ENCODE results near the gene HSFX4. TPM values are rescaled to one million over a fixed set of nuclear protein-coding genes. Genes with fewer than 3 reads are reported as not detected.

HSFX4 gene
- total and polyA plus RNA-seq, 4 donors: 0.03 TPM; not detected in 3

DNA sequence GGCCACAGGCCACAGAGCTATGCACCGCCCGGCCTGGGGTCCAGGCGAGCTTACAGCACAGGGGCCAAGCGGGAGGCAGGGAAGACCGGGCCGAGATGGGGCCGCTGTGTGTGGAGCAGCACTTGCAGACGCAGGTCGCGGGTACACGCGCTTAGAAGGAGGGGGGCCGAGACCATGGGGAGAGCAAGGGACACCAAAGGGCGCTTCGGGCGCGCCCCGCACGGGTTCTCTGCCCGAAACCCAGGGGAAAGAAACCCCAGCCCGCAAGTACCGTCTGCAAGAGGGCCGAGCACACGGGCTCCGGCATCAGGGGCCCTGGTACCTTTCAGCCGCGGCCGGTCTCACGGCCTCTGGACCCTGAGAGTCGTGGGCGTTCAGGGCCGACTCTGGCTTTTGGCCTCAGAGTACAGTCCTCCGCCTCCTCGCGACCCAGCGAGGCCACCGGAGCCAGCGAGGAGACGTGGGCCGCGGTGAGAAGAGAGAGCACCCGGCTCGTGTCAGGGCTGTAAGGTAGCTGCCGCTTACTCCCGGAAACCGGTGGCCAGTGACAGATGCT is 8.6 kb downstream of the HSFX4 start:
- TF ChIP-seq CTCF (IDR thresholded peaks at IDR 0.05; ENCODE audit: control extremely low read depth, extremely low read depth): no peak
- Histone ChIP-seq H3K4me3 (peak overlapping the region; percentile 60), H3K9me3 (ENCODE audit: control insufficient read depth in 4 of 4, insufficient read depth in 3 of 4, low read length in 3 of 4) (no peaks in the 10 kb centered on the region), H3K4me1 (ENCODE audit: control insufficient read depth in 5 of 5, insufficient read depth in 5 of 5, low read length in 5 of 5) (peaks cover 0 to 4% (median 0%) of the 10 kb centered on the region in 5 donors), H3K36me3 (ENCODE audit: control insufficient read depth in 4 of 4, insufficient read depth in 4 of 4, low read length in 4 of 4) (peaks cover 0 to 2% (median 0%) of the 10 kb centered on the region in 4 donors), H3K27me3 (ENCODE audit: control insufficient read depth in 3 of 3, insufficient read depth in 3 of 3, low read length in 2 of 3) (no peaks in the 10 kb centered on the region), H3K27ac (ENCODE audit: low read depth in 1 of 2, low read length in 1 of 2) (peak overlapping the region; percentile 82 to 88), H3K9ac (ENCODE audit: insufficient read depth in 1 of 2, low read length in 2 of 2) (peak overlapping the region; percentile 56 to 94)
- peak in 1 of 3 donors; percentile 12 for DNase-seq
- WGBS, 2 donors: 0 to 42% methylated on average over 29 to 46 of the region's 46 CpGs
- ATAC-seq (ENCODE audit: insufficient read depth, low FRiP score): no peak

GRCh38 chrX:149938427-149938880 is 9.1 kb downstream of the HSFX4 start, which contains the start of gene EOLA2:
Gene EOLA2, minus strand, starts transcription at chrX:149938491. Its CDS starts 4,617 bp downstream, at chrX:149933874.
- H3K9me3 ChIP-seq (ENCODE audit: control insufficient read depth in 4 of 4, insufficient read depth in 3 of 4, low read length in 3 of 4): no peaks in the 10 kb centered on the region
- DNase-seq (peak; percentile 97 to 99 (median 98)), ATAC-seq (ENCODE audit: insufficient read depth, low FRiP score) (peak; percentile 63)
- 0 to 42% methylated on average over 38 to 39 of the region's 39 CpGs for WGBS, 2 donors
- H3K27ac ChIP-seq (ENCODE audit: low read depth in 1 of 2, low read length in 1 of 2): peak within 1 kb of the TSS; percentile 82 to 88
- peaks cover 0 to 4% (median 0%) of the 10 kb centered on the region in 5 donors for H3K4me1 ChIP-seq (ENCODE audit: control insufficient read depth in 5 of 5, insufficient read depth in 5 of 5, low read length in 5 of 5)
- peak; percentile 16 for TF ChIP-seq CTCF (IDR thresholded peaks at IDR 0.05; ENCODE audit: control extremely low read depth, extremely low read depth)
- H3K4me3 ChIP-seq: peak within 1 kb of the TSS; percentile 60
- peak within 1 kb of the TSS; percentile 56 to 94 for H3K9ac ChIP-seq (ENCODE audit: insufficient read depth in 1 of 2, low read length in 2 of 2)
- H3K27me3 ChIP-seq (ENCODE audit: control insufficient read depth in 3 of 3, insufficient read depth in 3 of 3, low read length in 2 of 3): no peaks in the 10 kb centered on the region
- H3K36me3 ChIP-seq (ENCODE audit: control insufficient read depth in 4 of 4, insufficient read depth in 4 of 4, low read length in 4 of 4): peaks cover 0 to 2% (median 0%) of the 10 kb centered on the region in 4 donors

- 0 to 42% methylated on average over 2 to 49 of the region's 50 CpGs for WGBS, 2 donors
- peaks cover 0 to 2% (median under 1%) of the 10 kb centered on the region in 4 donors for H3K36me3 ChIP-seq (ENCODE audit: control insufficient read depth in 4 of 4, insufficient read depth in 4 of 4, low read length in 4 of 4)
- TF ChIP-seq CTCF (IDR thresholded peaks at IDR 0.05; ENCODE audit: control extremely low read depth, extremely low read depth): no peak
- no peaks in the 10 kb centered on the region for H3K9me3 ChIP-seq (ENCODE audit: control insufficient read depth in 4 of 4, insufficient read depth in 3 of 4, low read length in 3 of 4)
- DNase-seq (peak; percentile 95 to 96 (median 95)), ATAC-seq (ENCODE audit: insufficient read depth, low FRiP score) (peak; percentile 44)
- H3K27ac ChIP-seq (ENCODE audit: low read depth in 1 of 2, low read length in 1 of 2): peak overlapping the region in 1 of 2 donors; percentile 80
- H3K4me3 ChIP-seq: no peak overlapping the region
- no peak overlapping the region for H3K9ac ChIP-seq (ENCODE audit: insufficient read depth in 1 of 2, low read length in 2 of 2)
- H3K27me3 ChIP-seq (ENCODE audit: control insufficient read depth in 3 of 3, insufficient read depth in 3 of 3, low read length in 2 of 3): no peaks in the 10 kb centered on the region
- peaks cover 0 to 4% (median 0%) of the 10 kb centered on the region in 5 donors for H3K4me1 ChIP-seq (ENCODE audit: control insufficient read depth in 5 of 5, insufficient read depth in 5 of 5, low read length in 5 of 5)
These were observed 9.7 kb downstream of the HSFX4 start for GRCh38 chrX:149938881-149939654.

All from lung (tissue), 12 donors.